ENCODE measurements around the gene SPG7.

GRCh38 chr16:89581861-89582563 lies 73.8 kb downstream of the SPG7 start:
- TF ChIP-seq, protein P1, sequence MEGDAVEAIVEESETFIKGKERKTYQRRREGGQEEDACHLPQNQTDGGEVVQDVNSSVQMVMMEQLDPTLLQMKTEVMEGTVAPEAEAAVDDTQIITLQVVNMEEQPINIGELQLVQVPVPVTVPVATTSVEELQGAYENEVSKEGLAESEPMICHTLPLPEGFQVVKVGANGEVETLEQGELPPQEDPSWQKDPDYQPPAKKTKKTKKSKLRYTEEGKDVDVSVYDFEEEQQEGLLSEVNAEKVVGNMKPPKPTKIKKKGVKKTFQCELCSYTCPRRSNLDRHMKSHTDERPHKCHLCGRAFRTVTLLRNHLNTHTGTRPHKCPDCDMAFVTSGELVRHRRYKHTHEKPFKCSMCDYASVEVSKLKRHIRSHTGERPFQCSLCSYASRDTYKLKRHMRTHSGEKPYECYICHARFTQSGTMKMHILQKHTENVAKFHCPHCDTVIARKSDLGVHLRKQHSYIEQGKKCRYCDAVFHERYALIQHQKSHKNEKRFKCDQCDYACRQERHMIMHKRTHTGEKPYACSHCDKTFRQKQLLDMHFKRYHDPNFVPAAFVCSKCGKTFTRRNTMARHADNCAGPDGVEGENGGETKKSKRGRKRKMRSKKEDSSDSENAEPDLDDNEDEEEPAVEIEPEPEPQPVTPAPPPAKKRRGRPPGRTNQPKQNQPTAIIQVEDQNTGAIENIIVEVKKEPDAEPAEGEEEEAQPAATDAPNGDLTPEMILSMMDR (IDR thresholded peaks at IDR 0.05) = no peak
- no peak for TF ChIP-seq POLR2A (IDR thresholded peaks at IDR 0.05)

All from esophagus squamous epithelium (tissue), 4 donors.